ENCODE results near the gene NUFIP2.
"Not testable (repeated sequence)": the region's sequence is repeated elsewhere in the genome, so short reads cannot be mapped to it uniquely, and the experiment has no call there.

Gene NUFIP2

GRCh38 chr17:29240968-29241963 lies 52.7 kb downstream of the NUFIP2 start:
- no peaks in the 10 kb centered on the region for H3K9me3 Mint-ChIP-seq
- H3K27me3 Mint-ChIP-seq: no peaks in the 10 kb centered on the region
- no peak overlapping the region for H3K27ac Mint-ChIP-seq
- no peak overlapping the region for H3K4me3 Mint-ChIP-seq
- intact Hi-C loops (cut with micrococcal nuclease): no loop called here
- peaks cover 34% of the 10 kb centered on the region for H3K4me1 Mint-ChIP-seq (ENCODE audit: low read depth)
- peaks cover 9% of the 10 kb centered on the region for H3K36me3 Mint-ChIP-seq (ENCODE audit: low read depth)

DNA sequence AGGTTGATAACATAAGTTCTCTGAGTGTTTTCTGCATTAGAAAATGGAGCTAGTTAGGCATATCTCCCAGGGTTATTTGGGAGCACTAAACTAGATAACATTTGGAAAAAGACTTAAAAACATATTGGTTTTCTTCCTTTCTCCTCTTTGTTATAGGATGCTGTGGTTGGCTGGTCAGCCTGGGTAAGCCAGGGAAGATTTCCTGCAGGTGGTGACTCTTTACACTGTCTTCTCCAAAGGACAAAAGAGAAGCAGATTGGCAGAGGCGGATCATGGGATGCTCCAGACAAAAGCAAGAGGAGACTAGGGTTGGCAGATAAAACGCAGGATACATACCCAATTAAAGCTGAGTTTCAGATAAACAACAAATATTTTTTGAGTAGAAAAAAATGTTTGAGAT lies 53.5 kb downstream of the NUFIP2 start:
- intact Hi-C loops (cut with micrococcal nuclease): no loop called here
- H3K36me3 Mint-ChIP-seq (ENCODE audit: low read depth): peaks cover 9% of the 10 kb centered on the region
- H3K4me3 Mint-ChIP-seq: no peak overlapping the region
- H3K4me1 Mint-ChIP-seq (ENCODE audit: low read depth): peaks cover 34% of the 10 kb centered on the region
- H3K27me3 Mint-ChIP-seq: no peaks in the 10 kb centered on the region
- no peaks in the 10 kb centered on the region for H3K9me3 Mint-ChIP-seq
- no peak overlapping the region for H3K27ac Mint-ChIP-seq

DNA sequence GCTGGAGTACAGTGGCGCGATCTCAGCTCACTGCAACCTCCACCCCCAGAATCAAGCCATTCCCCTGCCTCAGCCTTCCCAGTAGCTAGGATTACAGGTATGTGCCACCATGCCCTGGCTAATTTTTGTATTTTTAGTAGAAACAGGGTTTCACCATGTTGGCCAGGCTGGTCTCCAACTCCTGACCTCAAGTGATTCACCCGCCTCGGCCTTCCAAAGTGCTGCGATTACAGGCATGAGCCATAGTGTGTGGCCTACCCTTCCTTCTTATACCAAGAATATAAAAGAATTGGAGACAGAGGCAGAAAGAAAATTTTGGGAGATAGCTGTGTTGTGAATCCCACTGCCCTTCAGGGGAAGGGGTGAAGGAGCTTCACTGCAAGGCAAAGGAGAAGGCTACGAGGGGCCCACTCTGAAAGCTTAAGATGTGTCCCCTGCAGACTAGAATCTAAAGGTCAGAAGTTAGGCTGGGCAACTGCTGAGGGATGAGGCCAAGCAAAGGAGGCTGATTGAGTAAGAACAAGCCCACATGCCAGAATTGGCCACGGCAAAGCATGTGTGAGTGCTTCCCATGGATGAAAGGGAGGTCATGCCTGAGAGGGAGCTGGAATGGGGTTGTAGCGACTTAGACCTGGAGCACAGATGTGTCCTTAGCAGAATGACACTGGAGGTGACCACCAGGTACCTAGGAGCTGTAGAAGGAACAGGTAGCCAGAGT lies 55.7 kb downstream of the NUFIP2 start:
- Mint-ChIP-seq H3K36me3 (ENCODE audit: low read depth) (no peaks in the 10 kb centered on the region), H3K4me3 (no peak overlapping the region), H3K27ac (no peak overlapping the region)

DNA sequence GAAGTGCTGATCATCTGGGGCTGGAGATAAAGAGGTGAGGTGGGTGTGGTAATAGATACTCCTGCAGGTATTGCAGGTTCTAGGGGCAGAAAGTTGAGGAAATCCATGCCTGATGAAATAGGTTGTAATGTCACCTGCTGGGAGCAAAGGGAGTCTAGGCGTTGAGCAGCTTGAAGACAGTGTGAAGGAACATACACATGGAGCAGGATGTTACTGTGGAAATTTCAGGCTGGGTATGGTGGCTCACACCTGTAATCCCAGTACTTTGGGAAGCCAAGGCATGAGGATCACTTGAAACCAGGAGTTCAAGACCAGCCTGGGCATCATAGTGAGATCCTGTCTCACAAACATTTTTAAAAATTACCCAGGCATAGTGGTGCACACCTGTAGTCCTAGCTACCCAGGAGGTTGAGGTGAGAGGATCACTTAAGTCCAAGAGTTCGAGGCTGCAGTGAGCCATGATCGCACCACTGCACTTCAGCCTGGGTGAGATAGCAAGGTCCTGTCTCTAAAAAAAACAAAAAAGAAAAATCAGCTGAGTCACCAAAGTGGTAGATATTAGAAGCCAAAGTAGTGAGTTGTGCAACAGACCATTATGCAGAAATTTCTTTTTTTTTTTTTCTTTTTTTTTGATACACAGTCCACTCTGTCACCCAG lies 56.3 kb downstream of the NUFIP2 start:
- no peak overlapping the region for H3K27ac Mint-ChIP-seq

More for the DNA sequence above, 55.7 kb downstream of the NUFIP2 start:
- intact Hi-C loops (cut with micrococcal nuclease): no loop called here
- H3K27me3 Mint-ChIP-seq: no peaks in the 10 kb centered on the region
- H3K9me3 Mint-ChIP-seq: no peaks in the 10 kb centered on the region
- peaks cover 41% of the 10 kb centered on the region for H3K4me1 Mint-ChIP-seq (ENCODE audit: low read depth)

DNA sequence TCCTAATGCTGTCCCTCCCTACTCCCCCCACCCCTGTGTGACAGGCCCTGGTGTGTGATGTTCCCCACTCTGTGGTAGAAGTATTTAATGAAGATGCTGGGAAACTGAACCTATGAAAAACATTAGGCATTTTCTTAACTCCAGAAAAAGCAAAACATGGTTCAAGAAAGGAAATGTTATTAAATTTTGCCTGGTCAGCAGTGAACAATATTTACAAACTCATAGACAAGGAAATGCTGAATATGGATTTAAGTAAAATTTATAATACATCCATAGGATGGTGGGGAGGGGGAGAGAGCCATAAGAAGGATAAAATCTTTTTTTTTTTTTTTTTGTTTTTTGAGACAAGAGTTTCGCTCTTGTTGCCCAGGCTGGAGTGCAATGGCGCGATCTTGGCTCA lies 58.0 kb downstream of the NUFIP2 start:
- Mint-ChIP-seq H3K36me3 (ENCODE audit: low read depth) (no peaks in the 10 kb centered on the region), H3K27ac (no peak overlapping the region), H3K4me1 (ENCODE audit: low read depth) (peaks cover 33% of the 10 kb centered on the region), H3K4me3 (no peak overlapping the region), H3K27me3 (no peaks in the 10 kb centered on the region), H3K9me3 (no peaks in the 10 kb centered on the region)
- intact Hi-C loops (cut with micrococcal nuclease): no loop called here

More for the DNA sequence above, 56.3 kb downstream of the NUFIP2 start:
- H3K4me1 Mint-ChIP-seq (ENCODE audit: low read depth): peaks cover 41% of the 10 kb centered on the region
- no peak overlapping the region for H3K4me3 Mint-ChIP-seq
- intact Hi-C loops (cut with micrococcal nuclease): no loop called here
- H3K27me3 Mint-ChIP-seq: no peaks in the 10 kb centered on the region
- H3K36me3 Mint-ChIP-seq (ENCODE audit: low read depth): no peaks in the 10 kb centered on the region
- no peaks in the 10 kb centered on the region for H3K9me3 Mint-ChIP-seq

DNA sequence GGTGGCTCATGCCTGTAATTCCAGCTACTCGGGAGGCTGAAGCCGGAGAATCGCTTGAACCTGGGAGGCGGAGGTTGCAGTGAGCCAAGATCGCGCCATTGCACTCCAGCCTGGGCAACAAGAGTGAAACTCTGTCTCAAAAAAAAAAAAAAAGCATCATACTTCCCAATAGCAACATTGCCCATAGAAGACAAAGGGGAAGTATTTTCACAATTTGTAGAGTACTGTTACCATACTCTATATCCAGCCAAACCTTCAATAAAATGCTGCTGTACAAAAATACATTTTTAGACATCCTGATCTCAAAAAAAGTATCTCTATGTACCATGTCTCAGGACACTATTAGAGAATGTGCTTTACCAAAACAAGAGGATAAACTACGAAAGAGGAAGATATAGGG lies 59.0 kb downstream of the NUFIP2 start:
- intact Hi-C loops (cut with micrococcal nuclease); H3K4me3 Mint-ChIP-seq; H3K9me3 Mint-ChIP-seq; H3K27me3 Mint-ChIP-seq; H3K36me3 Mint-ChIP-seq (ENCODE audit: low read depth): not testable (repeated sequence)
- Mint-ChIP-seq H3K4me1 (ENCODE audit: low read depth) (peaks cover 26% of the 10 kb centered on the region), H3K27ac (peak overlapping the region; percentile 25)

DNA sequence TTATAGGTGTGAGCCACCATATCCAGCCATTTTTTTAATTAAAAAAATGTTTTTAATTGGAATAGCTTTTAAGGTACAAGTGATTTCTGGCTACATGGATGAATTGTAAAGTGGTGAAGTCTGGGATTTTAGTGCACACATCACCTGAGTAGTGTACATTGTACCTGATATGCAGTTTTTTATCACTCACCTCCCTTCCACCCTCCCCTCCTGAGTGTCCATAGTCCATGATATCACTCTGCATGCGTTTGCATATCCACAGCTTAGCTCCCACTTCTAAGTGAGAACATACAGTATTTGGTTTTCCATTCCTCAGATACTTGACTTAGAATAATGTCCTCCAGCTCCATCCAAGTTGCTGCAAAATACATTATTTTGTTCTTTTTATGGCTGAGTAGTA lies 60.6 kb downstream of the NUFIP2 start:
- no peak overlapping the region for H3K4me3 Mint-ChIP-seq
- H3K4me1 Mint-ChIP-seq (ENCODE audit: low read depth): peaks cover 19% of the 10 kb centered on the region
- no peaks in the 10 kb centered on the region for H3K36me3 Mint-ChIP-seq (ENCODE audit: low read depth)
- intact Hi-C loops (cut with micrococcal nuclease): no loop called here
- H3K9me3 Mint-ChIP-seq: no peaks in the 10 kb centered on the region
- H3K27me3 Mint-ChIP-seq: no peaks in the 10 kb centered on the region
- no peak overlapping the region for H3K27ac Mint-ChIP-seq

GRCh38 chr17:29225396-29225795 lies 68.6 kb downstream of the NUFIP2 start:
- Mint-ChIP-seq H3K27ac (no peak overlapping the region), H3K4me3 (no peak overlapping the region), H3K36me3 (ENCODE audit: low read depth) (no peaks in the 10 kb centered on the region), H3K27me3 (no peaks in the 10 kb centered on the region), H3K9me3 (no peaks in the 10 kb centered on the region), H3K4me1 (ENCODE audit: low read depth) (peaks cover 7% of the 10 kb centered on the region)
- intact Hi-C loops (cut with micrococcal nuclease): no loop called here

DNA sequence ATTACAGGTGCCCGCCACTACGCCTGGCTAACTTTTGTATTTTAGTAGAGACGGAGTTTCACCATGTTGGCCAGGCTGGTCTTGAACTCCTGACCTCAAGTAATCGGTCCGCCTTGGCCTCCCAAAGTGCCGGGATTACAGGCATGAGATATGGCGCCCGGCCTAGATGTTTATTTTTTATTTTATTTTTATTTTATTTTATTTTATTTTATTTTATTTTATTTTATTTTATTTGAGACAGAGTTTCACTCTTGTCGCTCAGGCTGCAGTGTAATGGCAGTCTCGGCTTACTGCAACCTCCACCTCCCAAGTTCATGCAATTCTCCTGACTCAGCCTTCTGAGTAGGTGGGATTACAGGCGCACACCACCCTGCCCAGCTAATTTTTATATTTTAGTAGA lies 72.6 kb downstream of the NUFIP2 start:
- peaks cover 30% of the 10 kb centered on the region for H3K4me1 Mint-ChIP-seq (ENCODE audit: low read depth)
- H3K4me3 Mint-ChIP-seq; H3K36me3 Mint-ChIP-seq (ENCODE audit: low read depth); H3K27me3 Mint-ChIP-seq; H3K27ac Mint-ChIP-seq; intact Hi-C loops (cut with micrococcal nuclease); H3K9me3 Mint-ChIP-seq: not testable (repeated sequence)

DNA sequence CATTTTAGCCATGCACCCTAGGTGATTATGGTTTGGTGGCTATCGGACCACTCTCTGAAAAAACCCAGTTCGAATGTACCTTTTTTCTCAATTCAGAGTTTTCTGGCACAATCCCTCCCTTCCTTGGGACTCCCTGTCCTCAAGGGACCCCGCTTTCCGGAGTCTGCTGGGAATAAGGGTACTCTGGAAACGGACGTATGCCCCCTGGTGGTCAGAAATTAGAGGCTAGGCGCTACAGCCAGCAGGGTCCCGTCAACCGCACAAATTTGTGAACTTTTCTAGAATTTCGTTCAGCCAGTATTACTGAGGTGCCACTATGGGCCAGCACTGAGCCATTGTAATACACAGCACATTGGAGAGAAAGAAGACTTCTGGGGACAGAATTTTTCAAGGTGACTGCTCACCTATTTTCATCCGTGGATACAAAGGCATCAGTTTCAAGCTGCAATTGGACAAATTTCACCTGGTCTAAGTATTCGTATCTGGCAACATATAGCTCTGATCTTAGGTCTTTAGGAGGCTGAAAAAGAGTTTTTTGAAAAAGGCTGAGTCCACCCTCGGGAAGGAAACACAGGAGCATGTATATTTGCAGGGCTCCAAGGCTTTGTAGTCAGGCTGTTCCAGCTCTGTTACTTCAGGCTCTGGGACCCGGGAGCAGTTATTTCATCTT lies 74.4 kb downstream of the NUFIP2 start:
- Mint-ChIP-seq H3K27ac (no peak overlapping the region), H3K9me3 (no peaks in the 10 kb centered on the region), H3K27me3 (no peaks in the 10 kb centered on the region), H3K4me1 (ENCODE audit: low read depth) (peaks cover 40% of the 10 kb centered on the region), H3K36me3 (ENCODE audit: low read depth) (no peaks in the 10 kb centered on the region), H3K4me3 (no peak overlapping the region)
- intact Hi-C loops (cut with micrococcal nuclease): loop anchor here (2.0 kb wide), 1 partner anchor 71 kb away; no protein-coding TSS in a partner anchor

- Mint-ChIP-seq H3K27me3 (no peaks in the 10 kb centered on the region), H3K36me3 (ENCODE audit: low read depth) (no peaks in the 10 kb centered on the region), H3K4me3 (no peak overlapping the region), H3K4me1 (ENCODE audit: low read depth) (peaks cover 55% of the 10 kb centered on the region), H3K9me3 (no peaks in the 10 kb centered on the region), H3K27ac (no peak overlapping the region)
- intact Hi-C loops (cut with micrococcal nuclease): no loop called here
Measured at GRCh38 chr17:29216856-29217255, 77.1 kb downstream of the NUFIP2 start.

- no peaks in the 10 kb centered on the region for H3K36me3 Mint-ChIP-seq (ENCODE audit: low read depth)
- H3K4me1 Mint-ChIP-seq (ENCODE audit: low read depth): peaks cover 62% of the 10 kb centered on the region
- no peaks in the 10 kb centered on the region for H3K27me3 Mint-ChIP-seq
- H3K27ac Mint-ChIP-seq: peak overlapping the region; percentile 88
- H3K9me3 Mint-ChIP-seq: no peaks in the 10 kb centered on the region
- H3K4me3 Mint-ChIP-seq: no peak overlapping the region
- intact Hi-C loops (cut with micrococcal nuclease): no loop called here
Measured at GRCh38 chr17:29216181-29216580, 77.8 kb downstream of the NUFIP2 start.

GRCh38 chr17:29215717-29216116 lies 78.2 kb downstream of the NUFIP2 start:
- intact Hi-C loops (cut with micrococcal nuclease): no loop called here
- peaks cover 63% of the 10 kb centered on the region for H3K4me1 Mint-ChIP-seq (ENCODE audit: low read depth)
- H3K27ac Mint-ChIP-seq: peak overlapping the region; percentile 88
- H3K36me3 Mint-ChIP-seq (ENCODE audit: low read depth): no peaks in the 10 kb centered on the region
- H3K9me3 Mint-ChIP-seq: no peaks in the 10 kb centered on the region
- no peak overlapping the region for H3K4me3 Mint-ChIP-seq
- no peaks in the 10 kb centered on the region for H3K27me3 Mint-ChIP-seq

Data from dendritic cell treated with granulocyte-macrophage colony-stimulating factor and Interleukin-4, amounts not matched to agents 40 ng/mL and 50 ng/mL, for 4 days (primary cell).